GM21717 (cell line): ENCODE measurements around the gene USP2.
A peak's percentile ranks its signal among the peaks of the same experiment; 100 is the strongest.

Experiments
- ATAC-seq: cut with Tn5 transposase; IDR thresholded peaks from one replicate; pipeline ENCODE4 v1.9.1; 2021; ENCODE audit warnings: mild to moderate bottlenecking, moderate library complexity; ENCODE audit not compliant: unreplicated experiment

USP2 gene

GRCh38 chr11:119345685-119346084, 35.8 kb downstream of the USP2 start:
- no peak for ATAC-seq

- ATAC-seq = no peak
Observed at GRCh38 chr11:119344291-119345010, 37.0 kb downstream of the USP2 start.

- ATAC-seq = no peak
Observed at GRCh38 chr11:119343726-119344125, 37.8 kb downstream of the USP2 start.

GRCh38 chr11:119342362-119343130, 38.9 kb downstream of the USP2 start:
- ATAC-seq = no peak

- ATAC-seq = no peak
Observed at GRCh38 chr11:119342023-119342300, 39.5 kb downstream of the USP2 start.

GRCh38 chr11:119341222-119342022, 40.1 kb downstream of the USP2 start:
- ATAC-seq = no peak

GRCh38 chr11:119340335-119341221, 40.9 kb downstream of the USP2 start, which contains the start of gene C1QTNF5:
Gene C1QTNF5, minus strand, starts transcription at chr11:119340883. Its CDS starts 486 bp downstream, at chr11:119340397.
- no peak for ATAC-seq

GRCh38 chr11:119339589-119340334, 41.7 kb downstream of the USP2 start:
- ATAC-seq = no peak

- ATAC-seq = no peak
Observed at GRCh38 chr11:119338965-119339588, 42.4 kb downstream of the USP2 start.

- no peak for ATAC-seq
Observed at GRCh38 chr11:119338318-119338890, 43.1 kb downstream of the USP2 start.

- no peak for ATAC-seq
Observed at GRCh38 chr11:119337581-119338317, 43.7 kb downstream of the USP2 start.

- ATAC-seq = no peak
Observed at GRCh38 chr11:119336744-119337469, 44.6 kb downstream of the USP2 start.

GRCh38 chr11:119335655-119336543, 45.6 kb downstream of the USP2 start:
- no peak for ATAC-seq

GRCh38 chr11:119335091-119335654, 46.3 kb downstream of the USP2 start:
- no peak for ATAC-seq

- ATAC-seq = peak; percentile 91
Observed at GRCh38 chr11:119334174-119334930, 47.1 kb downstream of the USP2 start, which contains the start of gene RNF26. Gene RNF26, plus strand, starts transcription at chr11:119334527. Its CDS starts 596 bp downstream, at chr11:119335123.
